Hepatocyte (in vitro differentiated cells): ENCODE measurements around the gene ATXN1. TPM values are rescaled to one million over a fixed set of nuclear protein-coding genes. Genes with fewer than 3 reads are reported as not detected.
"Not testable (repeated sequence)": the region's sequence is repeated elsewhere in the genome, so short reads cannot be mapped to it uniquely, and the experiment has no call there.

Experiments
- DNase-seq: peaks from one replicate; pipeline ENCODE4 v3.0.0-alpha.2; 2016; ENCODE audit warnings: low spot score
- H2AFZ ChIP-seq: fragments of 200-600 bp; sonication (generic); 2 replicates; pipeline ENCODE4 v1.6.0; 2016; ENCODE audit warnings: antibody characterized with exemption, mild to moderate bottlenecking
- H3K27ac ChIP-seq: fragments of 200-600 bp; sonication (generic); 2 replicates; pipeline ENCODE4 v1.5.1; 2016; ENCODE audit warnings: mild to moderate bottlenecking
- H3K27me3 ChIP-seq: fragments of 200-600 bp; sonication (generic); 2 replicates; pipeline ENCODE4 v1.6.1; 2016
- H3K36me3 ChIP-seq: fragments of 200-600 bp; sonication (generic); replicated peaks from 2 replicates; pipeline ENCODE4 v1.5.1; 2016; ENCODE audit warnings: low read depth; ENCODE audit not compliant: insufficient read depth
- H3K4me1 ChIP-seq: fragments of 200-600 bp; sonication (generic); 2 replicates; pipeline ENCODE4 v1.5.1; 2016; ENCODE audit warnings: mild to moderate bottlenecking, moderate library complexity; ENCODE audit not compliant: insufficient read depth
- H3K4me2 ChIP-seq: fragments of 200-600 bp; sonication (generic); 2 replicates; pipeline ENCODE4 v1.6.0; 2016
- H3K4me3 ChIP-seq: fragments of 200-600 bp; sonication (generic); 2 replicates; pipeline ENCODE4 v1.5.1; 2016; ENCODE audit warnings: mild to moderate bottlenecking
- H3K79me2 ChIP-seq: fragments of 200-600 bp; sonication (generic); 2 replicates; pipeline ENCODE4 v1.6.0; 2017; ENCODE audit warnings: mild to moderate bottlenecking
- H3K9me2 ChIP-seq: fragments of 200-600 bp; sonication (generic); replicated peaks from 2 replicates; pipeline ENCODE4 v1.6.0; 2017; ENCODE audit warnings: mild to moderate bottlenecking; ENCODE audit not compliant: insufficient read depth
- H3K9me3 ChIP-seq: fragments of 200-600 bp; sonication (generic); 2 replicates; pipeline ENCODE4 v1.5.1; 2016; ENCODE audit warnings: low read depth, mild to moderate bottlenecking
- H4K20me1 ChIP-seq: fragments of 200-600 bp; sonication (generic); 2 replicates; pipeline ENCODE4 v1.6.0; 2016; ENCODE audit warnings: mild to moderate bottlenecking; ENCODE audit not compliant: insufficient read depth, poor library complexity, severe bottlenecking
- EZH2 ChIP-seq: fragments of 200-600 bp; sonication (generic); IDR thresholded peaks from 2 replicates; pipeline ENCODE4 v1.6.1; 2016; ENCODE audit warnings: antibody characterized with exemption, mild to moderate bottlenecking, borderline replicate concordance
- EZH2phosphoT487 ChIP-seq: fragments of 200-600 bp; sonication (generic); IDR thresholded peaks from one replicate; pipeline ENCODE4 v1.6.1; 2018; ENCODE audit warnings: antibody characterized with exemption, mild to moderate bottlenecking, low read depth, moderate library complexity; ENCODE audit not compliant: unreplicated experiment, severe bottlenecking
- WGBS: methylation state at CpG from one replicate; pipeline ENCODE4 v1.1.6; 2016; ENCODE audit warnings: low lambda C conversion rate; ENCODE audit errors: missing lambda C conversion rate; 5-methylcytosine and 5-hydroxymethylcytosine counted together
- polyA plus RNA-seq: library from polyadenylated mRNA; unstranded; fragments of >200 nt; fragmentation: Nextera tagmentation; extraction: Ambion mirVana; gene quantifications from 2 replicates; pipeline ENCODE4 v1.2.1, GENCODE V29; 2016
- total RNA-seq: library from RNA; depleted of rRNA; stranded (reverse); fragments of >200 nt; gene quantifications from 2 replicates; pipeline ENCODE4 v1.2.3, GENCODE V29; 2014
- TF ChIP-seq, protein P1 (sequence below): fragments of 200-600 bp; sonication (generic); IDR thresholded peaks from 2 replicates; pipeline ENCODE4 v1.5.1; 2016; ENCODE audit warnings: antibody characterized with exemption, mild to moderate bottlenecking; ENCODE audit not compliant: poor library complexity

The ATXN1 gene
- total and polyA plus RNA-seq, 2 experiments from 2014 or later = 14.7 to 32.6 TPM

GRCh38 chr6:16613504-16613903 lies 147.8 kb downstream of the ATXN1 start:
- 100% methylated on average over 2 of the region's 2 CpGs for WGBS
- not testable (repeated sequence) for H3K9me2 ChIP-seq, H2AFZ ChIP-seq, H3K4me2 ChIP-seq, H4K20me1 ChIP-seq, H3K79me2 ChIP-seq, H3K9me3 ChIP-seq, H3K36me3 ChIP-seq, H3K27me3 ChIP-seq, DNase-seq, H3K4me3 ChIP-seq, H3K4me1 ChIP-seq, H3K27ac ChIP-seq

- no peaks in the 10 kb centered on the region for H3K9me2 ChIP-seq
- no peaks in the 10 kb centered on the region for H3K9me3 ChIP-seq
- whole genome bisulfite sequencing = 91% methylated on average over 4 of the region's 4 CpGs
- no peaks in the 10 kb centered on the region for H3K36me3 ChIP-seq
- no peaks in the 10 kb centered on the region for H3K79me2 ChIP-seq
- no peak overlapping the region for H2AFZ ChIP-seq
- no peak overlapping the region for H3K4me2 ChIP-seq
- no peak overlapping the region for H3K4me3 ChIP-seq
- no peaks in the 10 kb centered on the region for H3K4me1 ChIP-seq
- H4K20me1 ChIP-seq = no peaks in the 10 kb centered on the region
- H3K27ac ChIP-seq = no peak overlapping the region
- DNase-seq = no peak
- TF ChIP-seq, protein P1, sequence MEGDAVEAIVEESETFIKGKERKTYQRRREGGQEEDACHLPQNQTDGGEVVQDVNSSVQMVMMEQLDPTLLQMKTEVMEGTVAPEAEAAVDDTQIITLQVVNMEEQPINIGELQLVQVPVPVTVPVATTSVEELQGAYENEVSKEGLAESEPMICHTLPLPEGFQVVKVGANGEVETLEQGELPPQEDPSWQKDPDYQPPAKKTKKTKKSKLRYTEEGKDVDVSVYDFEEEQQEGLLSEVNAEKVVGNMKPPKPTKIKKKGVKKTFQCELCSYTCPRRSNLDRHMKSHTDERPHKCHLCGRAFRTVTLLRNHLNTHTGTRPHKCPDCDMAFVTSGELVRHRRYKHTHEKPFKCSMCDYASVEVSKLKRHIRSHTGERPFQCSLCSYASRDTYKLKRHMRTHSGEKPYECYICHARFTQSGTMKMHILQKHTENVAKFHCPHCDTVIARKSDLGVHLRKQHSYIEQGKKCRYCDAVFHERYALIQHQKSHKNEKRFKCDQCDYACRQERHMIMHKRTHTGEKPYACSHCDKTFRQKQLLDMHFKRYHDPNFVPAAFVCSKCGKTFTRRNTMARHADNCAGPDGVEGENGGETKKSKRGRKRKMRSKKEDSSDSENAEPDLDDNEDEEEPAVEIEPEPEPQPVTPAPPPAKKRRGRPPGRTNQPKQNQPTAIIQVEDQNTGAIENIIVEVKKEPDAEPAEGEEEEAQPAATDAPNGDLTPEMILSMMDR = no peak
- TF ChIP-seq EZH2phosphoT487 (no peak), EZH2 (no peak)
- no peaks in the 10 kb centered on the region for H3K27me3 ChIP-seq
Observed at GRCh38 chr6:16608444-16608843, 152.8 kb downstream of the ATXN1 start.

- H3K9me3 ChIP-seq = no peaks in the 10 kb centered on the region
- WGBS = 93% methylated on average over 3 of the region's 3 CpGs
- no peak overlapping the region for H3K27ac ChIP-seq
- no peak overlapping the region for H3K4me2 ChIP-seq
- no peak for DNase-seq
- H3K36me3 ChIP-seq = no peaks in the 10 kb centered on the region
- TF ChIP-seq EZH2phosphoT487 (no peak), EZH2 (no peak)
- TF ChIP-seq, protein P1 = no peak
- no peaks in the 10 kb centered on the region for H3K4me1 ChIP-seq
- H2AFZ ChIP-seq = no peak overlapping the region
- H4K20me1 ChIP-seq = no peaks in the 10 kb centered on the region
- no peaks in the 10 kb centered on the region for H3K9me2 ChIP-seq
- H3K27me3 ChIP-seq = no peaks in the 10 kb centered on the region
- H3K79me2 ChIP-seq = no peaks in the 10 kb centered on the region
- H3K4me3 ChIP-seq = no peak overlapping the region
Observed at GRCh38 chr6:16602035-16602434, 159.2 kb downstream of the ATXN1 start.

- DNase-seq = no peak
- Histone ChIP-seq H4K20me1 (no peaks in the 10 kb centered on the region), H3K4me3 (no peak overlapping the region), H3K4me1 (no peaks in the 10 kb centered on the region), H3K4me2 (no peak overlapping the region), H2AFZ (no peak overlapping the region), H3K9me2 (no peaks in the 10 kb centered on the region), H3K9me3 (no peaks in the 10 kb centered on the region), H3K36me3 (no peaks in the 10 kb centered on the region), H3K79me2 (no peaks in the 10 kb centered on the region), H3K27ac (no peak overlapping the region), H3K27me3 (no peaks in the 10 kb centered on the region)
- TF ChIP-seq, protein P1 = no peak
- 93% methylated on average over 4 of the region's 4 CpGs for WGBS
Observed at GRCh38 chr6:16600701-16601100, 160.6 kb downstream of the ATXN1 start.
